ENCODE results near the gene TAF11L2.
"Not testable (repeated sequence)": the region's sequence is repeated elsewhere in the genome, so short reads cannot be mapped to it uniquely, and the experiment has no call there.

The TAF11L2 gene

GRCh38 chr5:17487174-17487512 is 10.9 kb upstream of the TAF11L2 start:
- H2AFZ ChIP-seq (ENCODE audit: low read depth, low read length), result no peak overlapping the region
- no peaks in the 10 kb centered on the region for H3K27me3 ChIP-seq (ENCODE audit: low read depth, low read length)
- no peaks in the 10 kb centered on the region for H3K36me3 ChIP-seq (replicated peaks; ENCODE audit: low read depth, low read length)
- TF ChIP-seq CTCF (IDR thresholded peaks at IDR 0.05; ENCODE audit: low read depth, low read length) (no peak), EZH2phosphoT487 (IDR thresholded peaks at IDR 0.05; ENCODE audit: low read depth) (no peak)
- H3K27ac ChIP-seq (ENCODE audit: low read length), result no peak overlapping the region
- no peaks in the 10 kb centered on the region for H3K79me2 ChIP-seq (ENCODE audit: low read length)
- no peak overlapping the region for H3K4me2 ChIP-seq (ENCODE audit: low read length)
- H3K9me3 ChIP-seq (ENCODE audit: insufficient read depth, low read length), result no peaks in the 10 kb centered on the region
- H3K9ac ChIP-seq (ENCODE audit: low read length), result no peak overlapping the region
- H3K4me3 ChIP-seq (ENCODE audit: low read length), result no peak overlapping the region
- peaks cover 4% of the 10 kb centered on the region; the same call in 1 of the 2 replicates for H3K4me1 ChIP-seq (ENCODE audit: low read length)
- no peaks in the 10 kb centered on the region for H4K20me1 ChIP-seq (ENCODE audit: insufficient read depth, low read length)

GRCh38 chr5:17491257-17491656 is 6.8 kb upstream of the TAF11L2 start:
- H3K4me3 ChIP-seq (ENCODE audit: low read length); H2AFZ ChIP-seq (ENCODE audit: low read depth, low read length); H3K27ac ChIP-seq (ENCODE audit: low read length); H3K27me3 ChIP-seq (ENCODE audit: low read depth, low read length); H3K9me3 ChIP-seq (ENCODE audit: insufficient read depth, low read length); H3K36me3 ChIP-seq (replicated peaks; ENCODE audit: low read depth, low read length); H3K4me2 ChIP-seq (ENCODE audit: low read length); H3K4me1 ChIP-seq (ENCODE audit: low read length); H3K79me2 ChIP-seq (ENCODE audit: low read length); H3K9ac ChIP-seq (ENCODE audit: low read length); H4K20me1 ChIP-seq (ENCODE audit: insufficient read depth, low read length): not testable (repeated sequence)

- Histone ChIP-seq H3K27ac (ENCODE audit: low read length) (no peak overlapping the region), H3K4me3 (ENCODE audit: low read length) (no peak overlapping the region), H3K9ac (ENCODE audit: low read length) (no peak overlapping the region), H3K27me3 (ENCODE audit: low read depth, low read length) (no peaks in the 10 kb centered on the region), H3K79me2 (ENCODE audit: low read length) (no peaks in the 10 kb centered on the region), H3K4me2 (ENCODE audit: low read length) (no peak overlapping the region), H2AFZ (ENCODE audit: low read depth, low read length) (no peak overlapping the region), H3K9me3 (ENCODE audit: insufficient read depth, low read length) (no peaks in the 10 kb centered on the region), H3K4me1 (ENCODE audit: low read length) (no peaks in the 10 kb centered on the region), H4K20me1 (ENCODE audit: insufficient read depth, low read length) (no peaks in the 10 kb centered on the region), H3K36me3 (replicated peaks; ENCODE audit: low read depth, low read length) (no peaks in the 10 kb centered on the region)
- TF ChIP-seq CTCF (IDR thresholded peaks at IDR 0.05; ENCODE audit: low read depth, low read length), result no peak
- TF ChIP-seq EZH2phosphoT487 (IDR thresholded peaks at IDR 0.05; ENCODE audit: low read depth), result no peak
Measured at GRCh38 chr5:17492770-17493169, 5.3 kb upstream of the TAF11L2 start.

- no peaks in the 10 kb centered on the region for H3K9me3 ChIP-seq (ENCODE audit: insufficient read depth, low read length)
- H4K20me1 ChIP-seq (ENCODE audit: insufficient read depth, low read length), result no peaks in the 10 kb centered on the region
- no peak overlapping the region for H3K9ac ChIP-seq (ENCODE audit: low read length)
- no peak overlapping the region for H3K27ac ChIP-seq (ENCODE audit: low read length)
- H3K4me1 ChIP-seq (ENCODE audit: low read length), result no peaks in the 10 kb centered on the region
- H3K36me3 ChIP-seq (replicated peaks; ENCODE audit: low read depth, low read length), result no peaks in the 10 kb centered on the region
- H2AFZ ChIP-seq (ENCODE audit: low read depth, low read length), result no peak overlapping the region
- no peaks in the 10 kb centered on the region for H3K27me3 ChIP-seq (ENCODE audit: low read depth, low read length)
- no peaks in the 10 kb centered on the region for H3K79me2 ChIP-seq (ENCODE audit: low read length)
- H3K4me2 ChIP-seq (ENCODE audit: low read length), result no peak overlapping the region
- no peak overlapping the region for H3K4me3 ChIP-seq (ENCODE audit: low read length)
- TF ChIP-seq EZH2phosphoT487 (IDR thresholded peaks at IDR 0.05; ENCODE audit: low read depth) (no peak), CTCF (IDR thresholded peaks at IDR 0.05; ENCODE audit: low read depth, low read length) (no peak)
Measured at GRCh38 chr5:17497446-17497845, 585 bp upstream of the TAF11L2 start.

GRCh38 chr5:17511775-17512325 is 13.8 kb downstream of the TAF11L2 start:
- Histone ChIP-seq H3K79me2 (ENCODE audit: low read length) (no peaks in the 10 kb centered on the region), H3K4me1 (ENCODE audit: low read length) (no peaks in the 10 kb centered on the region), H3K4me2 (ENCODE audit: low read length) (no peak overlapping the region), H2AFZ (ENCODE audit: low read depth, low read length) (no peak overlapping the region), H3K9ac (ENCODE audit: low read length) (no peak overlapping the region), H3K27ac (ENCODE audit: low read length) (no peak overlapping the region), H3K36me3 (replicated peaks; ENCODE audit: low read depth, low read length) (no peaks in the 10 kb centered on the region), H4K20me1 (ENCODE audit: insufficient read depth, low read length) (no peaks in the 10 kb centered on the region), H3K27me3 (ENCODE audit: low read depth, low read length) (no peaks in the 10 kb centered on the region), H3K4me3 (ENCODE audit: low read length) (no peak overlapping the region), H3K9me3 (ENCODE audit: insufficient read depth, low read length) (no peaks in the 10 kb centered on the region)
- TF ChIP-seq EZH2phosphoT487 (IDR thresholded peaks at IDR 0.05; ENCODE audit: low read depth), result no peak
- TF ChIP-seq CTCF (IDR thresholded peaks at IDR 0.05; ENCODE audit: low read depth, low read length), result no peak

GRCh38 chr5:17517526-17517925 is 19.5 kb downstream of the TAF11L2 start:
- not testable (repeated sequence) for H3K36me3 ChIP-seq (replicated peaks; ENCODE audit: low read depth, low read length); H3K4me2 ChIP-seq (ENCODE audit: low read length); H3K79me2 ChIP-seq (ENCODE audit: low read length); H3K4me3 ChIP-seq (ENCODE audit: low read length); H2AFZ ChIP-seq (ENCODE audit: low read depth, low read length); H3K4me1 ChIP-seq (ENCODE audit: low read length); H3K27me3 ChIP-seq (ENCODE audit: low read depth, low read length); H3K9me3 ChIP-seq (ENCODE audit: insufficient read depth, low read length); H3K9ac ChIP-seq (ENCODE audit: low read length); H4K20me1 ChIP-seq (ENCODE audit: insufficient read depth, low read length); H3K27ac ChIP-seq (ENCODE audit: low read length)

All from OCI-LY3 (cell line).